Activated CD4-positive, alpha-beta memory T cell treated with anti-CD3 and anti-CD28 coated beads, Interleukin-2, amount 10 ng/mL, durations not matched to agents 7 days and 5 days (primary cell): ENCODE data around the gene ATP6V0D1. TPM values are rescaled to one million over a fixed set of nuclear protein-coding genes. Genes with fewer than 3 reads are reported as not detected.
A peak's percentile ranks its signal among the peaks of the same experiment; 100 is the strongest.
"Not testable (repeated sequence)": the region's sequence is repeated elsewhere in the genome, so short reads cannot be mapped to it uniquely, and the experiment has no call there.

Experiments used
- CTCF ChIA-PET: fragments of 350-600 bp; sonication (Branson Sonifier 250); formaldehyde crosslinking; loops from one replicate; lab custom pipeline; 2021; ENCODE audit warnings: antibody characterized with exemption, inconsistent platforms; lab: Charles Lee
- POLR2A ChIA-PET: fragments of 350-600 bp; sonication (Branson Sonifier 250); formaldehyde crosslinking; loops from one replicate; lab custom pipeline; 2021; ENCODE audit warnings: antibody characterized with exemption; lab: Charles Lee
- DNase-seq: peaks from one replicate; pipeline ENCODE4 v3.0.0-alpha.2; 2020
- H3K27ac Mint-ChIP-seq: one replicate; pipeline ENCODE4 v1.8.0; 2021; ENCODE audit warnings: mild to moderate bottlenecking, mixed read lengths
- H3K27me3 Mint-ChIP-seq: one replicate; pipeline ENCODE4 v1.8.0; 2021; ENCODE audit warnings: mixed read lengths
- H3K36me3 Mint-ChIP-seq: one replicate; pipeline ENCODE4 v1.8.0; 2021; ENCODE audit warnings: low read depth, mixed read lengths
- H3K4me1 Mint-ChIP-seq: one replicate; pipeline ENCODE4 v1.8.0; 2021; ENCODE audit warnings: mixed read lengths
- H3K4me3 Mint-ChIP-seq: one replicate; pipeline ENCODE4 v1.8.0; 2021; ENCODE audit warnings: mild to moderate bottlenecking, mixed read lengths
- H3K9me3 Mint-ChIP-seq: one replicate; pipeline ENCODE4 v1.8.0; 2021; ENCODE audit warnings: mixed read lengths
- total RNA-seq, 2 experiments: library from RNA; stranded (reverse); gene quantifications; one replicate each; pipeline ENCODE4 v1.2.3, GENCODE V29; 2021

ATP6V0D1 gene
- total RNA-seq, 2 experiments from 2014 or later = 52.8 to 59.5 TPM

DNA sequence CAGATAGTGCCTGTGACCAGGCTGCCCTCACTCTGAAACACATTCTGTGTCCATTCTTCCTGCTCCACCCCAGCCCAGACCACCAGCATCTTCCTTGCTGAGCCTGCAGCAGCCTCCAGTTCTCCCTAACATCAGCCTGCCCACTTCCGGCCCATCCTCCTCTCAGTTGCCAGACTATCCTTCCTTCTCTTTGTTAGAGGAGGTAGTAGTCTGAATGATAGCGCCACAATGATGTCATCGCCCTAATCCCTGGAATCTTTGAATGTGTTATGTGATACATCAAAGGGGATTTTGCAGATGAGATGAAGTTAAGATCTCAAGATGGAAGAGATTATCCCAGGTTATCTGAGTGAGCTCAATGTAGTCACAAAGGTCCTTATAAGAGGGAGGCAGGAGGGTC lies 61.5 kb downstream of the ATP6V0D1 start:
- H3K4me3 Mint-ChIP-seq = no peak overlapping the region
- ChIA-PET POLR2A (no interaction called here), CTCF (interaction anchor here (0.8 to 1.6 kb wide), 2 partner anchors 9 to 29 kb away, joined by 3 to 6 read pairs; no protein-coding TSS in a partner anchor)
- no peaks in the 10 kb centered on the region for H3K36me3 Mint-ChIP-seq
- peaks cover 36% of the 10 kb centered on the region for H3K27me3 Mint-ChIP-seq
- no peaks in the 10 kb centered on the region for H3K9me3 Mint-ChIP-seq
- H3K4me1 Mint-ChIP-seq = peaks cover 11% of the 10 kb centered on the region
- H3K27ac Mint-ChIP-seq = no peak overlapping the region
- DNase-seq = no peak

- Mint-ChIP-seq H3K27me3 (peaks cover 30% of the 10 kb centered on the region), H3K9me3 (no peaks in the 10 kb centered on the region), H3K4me1 (peaks cover 11% of the 10 kb centered on the region), H3K4me3 (no peak overlapping the region), H3K27ac (no peak overlapping the region), H3K36me3 (no peaks in the 10 kb centered on the region)
- ChIA-PET CTCF (interaction anchor here (1.4 to 1.9 kb wide), 3 partner anchors 10 to 103 kb away, joined by 4 to 13 read pairs (median 5); no protein-coding TSS in a partner anchor), POLR2A (interaction anchor here (2.3 kb wide), 1 partner anchor 10 kb away, joined by 5 read pairs; no protein-coding TSS in a partner anchor)
- DNase-seq = no peak
Measured at GRCh38 chr16:67417333-67418061, 63.5 kb downstream of the ATP6V0D1 start.

- DNase-seq = peak; percentile 55
- ChIA-PET POLR2A (interaction anchor here (1.2 to 2.3 kb wide), 2 partner anchors 11 to 65 kb away, joined by 3 to 5 read pairs; partner anchors contain the start of gene ATP6V0D1), CTCF (interaction anchor here (0.8 to 1.9 kb wide), 5 partner anchors 12 to 105 kb away, joined by 4 to 13 read pairs (median 4); no protein-coding TSS in a partner anchor)
- Mint-ChIP-seq H3K9me3 (no peaks in the 10 kb centered on the region), H3K27me3 (peaks cover 28% of the 10 kb centered on the region), H3K4me3 (peak within 1 kb of the TSS; percentile 56), H3K27ac (no peak within 1 kb of the TSS), H3K36me3 (no peaks in the 10 kb centered on the region), H3K4me1 (peaks cover 11% of the 10 kb centered on the region)
Measured at GRCh38 chr16:67415872-67416793, 64.8 kb downstream of the ATP6V0D1 start, which contains the start of gene ZDHHC1. ZDHHC1 (minus strand) TSS chr16:67416477; CDS start chr16:67407775, 8,702 bp downstream.

DNA sequence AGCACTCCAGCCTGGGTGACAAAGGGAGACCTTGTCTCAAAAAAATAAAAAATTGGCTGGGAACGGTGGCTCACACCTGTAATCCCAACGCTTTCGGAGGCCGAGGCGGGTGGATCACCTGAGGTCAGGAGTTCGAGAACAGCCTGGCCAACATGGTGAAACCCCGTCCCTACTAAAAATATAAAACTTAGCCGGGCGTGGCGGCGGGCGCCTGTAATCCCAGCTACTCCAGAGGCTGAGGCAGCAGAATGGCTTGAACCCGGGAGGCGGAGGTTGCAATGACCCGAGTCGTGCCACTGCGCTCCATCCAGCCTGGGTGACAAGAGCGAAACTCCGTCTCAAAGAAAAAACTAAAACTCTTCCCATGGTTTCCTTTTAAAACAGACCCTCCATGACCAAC lies 65.5 kb downstream of the ATP6V0D1 start:
- peak overlapping the region; percentile 26 for H3K4me3 Mint-ChIP-seq
- POLR2A ChIA-PET, CTCF ChIA-PET, H3K36me3 Mint-ChIP-seq, H3K27ac Mint-ChIP-seq, H3K9me3 Mint-ChIP-seq, DNase-seq: not testable (repeated sequence)
- H3K27me3 Mint-ChIP-seq = peaks cover 30% of the 10 kb centered on the region
- H3K4me1 Mint-ChIP-seq = peaks cover 11% of the 10 kb centered on the region

DNA sequence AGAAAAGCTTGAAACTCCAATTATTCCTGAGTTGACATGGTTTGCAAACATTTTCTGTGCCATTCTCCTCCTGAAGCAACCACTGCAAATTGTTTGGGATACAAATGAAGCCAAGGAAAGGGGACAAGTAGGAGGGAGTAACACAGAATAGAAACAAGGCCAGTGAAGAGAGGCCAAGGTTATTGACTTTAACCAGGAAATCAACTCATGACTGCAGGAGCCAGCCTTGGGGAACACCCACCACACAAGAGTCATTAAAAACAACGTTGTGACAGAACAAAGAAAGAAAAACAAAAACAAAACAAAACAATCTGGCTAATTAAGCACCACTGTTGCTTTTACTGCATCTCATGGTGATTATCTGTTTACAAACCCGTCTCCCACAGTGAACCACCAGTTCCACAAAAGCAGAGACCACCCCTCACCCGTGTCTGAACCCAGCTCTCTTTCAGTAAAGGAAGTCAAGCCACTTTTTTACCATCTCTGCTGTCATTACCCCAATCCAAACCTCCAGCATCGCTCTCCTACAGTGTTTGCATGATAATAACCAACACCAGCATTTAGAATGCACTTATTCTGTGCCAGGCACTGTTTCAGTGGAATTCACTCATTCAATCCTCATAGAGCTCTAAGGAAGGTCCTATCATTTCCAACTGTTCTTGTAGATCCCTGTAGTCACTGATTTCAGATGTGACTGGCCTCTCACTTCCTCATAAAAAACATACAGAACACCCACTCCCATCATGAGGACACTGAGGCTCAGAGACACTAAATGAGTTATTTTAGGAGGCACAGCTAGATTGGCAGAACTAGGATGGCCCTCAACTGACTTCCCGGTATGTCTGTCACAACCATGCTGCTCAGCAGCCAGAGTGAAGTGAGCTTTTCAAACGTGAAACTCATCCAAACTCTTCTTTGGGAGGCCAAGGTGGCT lies 66.7 kb downstream of the ATP6V0D1 start:
- Mint-ChIP-seq H3K27me3 (peaks cover 25% of the 10 kb centered on the region), H3K4me3 (no peak overlapping the region), H3K36me3 (no peaks in the 10 kb centered on the region), H3K27ac (no peak overlapping the region), H3K9me3 (no peaks in the 10 kb centered on the region), H3K4me1 (peaks cover 11% of the 10 kb centered on the region)
- POLR2A ChIA-PET = no interaction called here
- DNase-seq = no peak
- CTCF ChIA-PET = interaction anchor here (1.0 to 2.2 kb wide), 4 partner anchors 12 to 106 kb away, joined by 3 to 10 read pairs (median 6); no protein-coding TSS in a partner anchor

DNA sequence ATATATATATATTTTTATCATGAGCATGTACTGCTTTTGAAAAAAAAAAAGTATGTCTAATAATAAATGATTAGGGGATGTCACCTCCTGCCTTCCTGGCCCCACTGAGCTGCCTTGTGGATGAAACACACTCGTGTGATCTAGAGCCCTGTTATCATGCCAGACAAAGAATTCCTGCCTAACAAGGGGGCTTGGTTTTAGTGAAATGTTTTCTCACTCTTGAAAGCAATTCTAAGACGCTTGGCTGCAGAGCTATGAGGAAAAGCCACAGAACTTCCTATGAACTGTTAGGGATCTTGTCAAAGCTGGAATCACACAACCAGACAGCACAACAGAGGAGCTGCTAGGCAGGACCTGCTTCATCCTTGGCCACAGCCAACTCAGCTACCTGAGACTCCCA lies 68.7 kb downstream of the ATP6V0D1 start:
- H3K9me3 Mint-ChIP-seq = no peaks in the 10 kb centered on the region
- no peak for DNase-seq
- H3K4me3 Mint-ChIP-seq = no peak overlapping the region
- ChIA-PET POLR2A (no interaction called here), CTCF (interaction anchor here (1.2 to 2.2 kb wide), 3 partner anchors 10 to 16 kb away, joined by 4 to 10 read pairs (median 5); no protein-coding TSS in a partner anchor)
- H3K27me3 Mint-ChIP-seq = peaks cover 22% of the 10 kb centered on the region
- H3K36me3 Mint-ChIP-seq = no peaks in the 10 kb centered on the region
- H3K27ac Mint-ChIP-seq = no peak overlapping the region
- H3K4me1 Mint-ChIP-seq = peaks cover 8% of the 10 kb centered on the region

- Mint-ChIP-seq H3K9me3 (no peaks in the 10 kb centered on the region), H3K4me1 (peaks cover 3% of the 10 kb centered on the region), H3K4me3 (no peak overlapping the region), H3K27me3 (peaks cover 16% of the 10 kb centered on the region), H3K36me3 (no peaks in the 10 kb centered on the region), H3K27ac (no peak overlapping the region)
- POLR2A ChIA-PET = no interaction called here
- CTCF ChIA-PET = interaction anchor here (1.2 to 1.4 kb wide), 2 partner anchors 9 to 12 kb away, joined by 4 to 5 read pairs; no protein-coding TSS in a partner anchor
- no peak for DNase-seq
Measured at GRCh38 chr16:67411339-67411738, 69.6 kb downstream of the ATP6V0D1 start.

DNA sequence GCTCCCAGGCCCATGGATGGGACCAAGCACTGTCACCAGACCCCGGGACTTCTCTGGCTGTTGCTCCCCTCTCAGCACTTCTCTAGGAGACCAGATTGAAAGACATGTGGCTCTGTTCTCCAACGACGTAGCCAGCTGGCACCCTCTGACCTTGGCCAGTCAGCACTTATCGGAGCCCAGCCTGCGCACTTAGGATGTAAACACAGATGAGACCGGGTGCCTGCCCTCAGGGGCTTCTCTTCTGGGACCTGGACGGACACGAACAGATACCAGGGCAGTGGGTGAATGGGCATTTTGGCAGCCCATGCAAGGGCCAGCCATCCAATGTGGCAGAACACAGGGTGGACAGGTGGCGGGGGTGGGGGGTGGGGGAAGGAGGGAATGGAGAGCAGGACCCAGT lies 71.3 kb downstream of the ATP6V0D1 start:
- POLR2A ChIA-PET = no interaction called here
- H3K27me3 Mint-ChIP-seq = peaks cover 11% of the 10 kb centered on the region
- no peak overlapping the region for H3K4me3 Mint-ChIP-seq
- CTCF ChIA-PET = no interaction called here
- no peaks in the 10 kb centered on the region for H3K4me1 Mint-ChIP-seq
- H3K9me3 Mint-ChIP-seq = no peaks in the 10 kb centered on the region
- no peak for DNase-seq
- H3K27ac Mint-ChIP-seq = no peak overlapping the region
- no peaks in the 10 kb centered on the region for H3K36me3 Mint-ChIP-seq

DNA sequence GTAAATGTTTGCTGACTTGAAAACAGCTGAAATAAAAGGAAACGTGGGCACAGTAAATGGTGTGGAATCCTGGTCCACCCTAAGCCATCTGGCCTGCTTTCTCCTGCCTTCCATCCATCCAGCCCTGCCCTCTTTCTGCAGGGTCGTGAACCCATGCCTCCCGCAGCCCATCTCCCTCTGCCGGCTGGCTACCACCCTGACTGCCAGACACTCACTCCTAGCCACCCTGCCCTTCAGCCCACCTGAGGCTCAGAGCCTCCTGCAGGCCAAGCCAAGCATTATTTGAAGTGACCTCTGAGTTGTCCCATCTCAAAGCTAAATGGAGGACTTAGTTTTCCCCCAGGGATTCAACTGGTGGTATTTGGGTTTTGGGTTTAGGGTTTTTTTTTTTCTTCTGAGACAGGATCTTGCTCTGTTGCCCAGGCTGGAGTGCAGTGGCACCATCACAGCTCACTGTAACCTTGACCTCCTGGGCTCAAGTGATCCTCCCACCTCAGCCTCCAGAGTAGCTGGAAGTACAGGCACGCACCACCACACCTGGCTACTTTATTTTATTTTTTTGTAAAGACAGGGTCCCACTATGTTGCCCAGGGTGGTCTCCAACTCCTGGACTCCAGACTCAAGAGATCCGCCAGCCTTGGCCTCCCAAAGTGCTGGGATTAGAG lies 73.0 kb downstream of the ATP6V0D1 start:
- H3K4me3 Mint-ChIP-seq = no peak overlapping the region
- CTCF ChIA-PET = interaction anchor here (1.1 to 1.2 kb wide), 2 partner anchors 20 to 160 kb away, joined by 3 to 5 read pairs; partner anchors contain the start of gene FHOD1
- no peaks in the 10 kb centered on the region for H3K4me1 Mint-ChIP-seq
- POLR2A ChIA-PET = no interaction called here
- H3K27me3 Mint-ChIP-seq = peaks cover 8% of the 10 kb centered on the region
- H3K36me3 Mint-ChIP-seq = no peaks in the 10 kb centered on the region
- H3K27ac Mint-ChIP-seq = no peak overlapping the region
- no peak for DNase-seq
- no peaks in the 10 kb centered on the region for H3K9me3 Mint-ChIP-seq

DNA sequence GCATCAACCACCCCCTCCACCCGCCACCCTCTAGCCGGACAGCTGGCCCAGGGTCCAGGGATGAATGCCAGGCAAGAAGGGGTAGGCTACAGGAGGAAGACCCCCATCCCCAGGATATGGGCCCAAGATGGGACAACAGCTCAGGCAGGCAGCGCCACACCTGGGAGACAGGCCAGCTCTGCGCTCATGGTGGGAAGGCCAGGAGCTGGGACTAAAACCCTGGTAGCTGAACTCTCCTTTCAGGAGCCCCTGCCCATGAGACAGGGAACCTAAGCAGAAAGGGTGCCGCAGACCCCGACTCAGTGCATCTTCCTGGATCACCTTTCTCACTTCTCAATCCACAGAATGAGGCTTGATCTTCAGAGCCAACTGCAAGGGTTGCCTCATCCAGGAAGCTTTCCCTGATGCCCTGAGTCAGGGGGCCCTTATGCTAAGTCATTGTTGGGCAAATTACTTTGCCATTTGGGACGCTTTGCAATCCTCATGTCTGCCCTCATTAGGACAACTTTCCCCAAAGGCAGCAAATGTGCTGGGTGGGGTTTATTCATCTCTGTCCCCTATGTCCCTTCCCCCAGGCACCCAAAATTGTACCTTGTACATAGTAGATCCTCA lies 73.7 kb downstream of the ATP6V0D1 start:
- Mint-ChIP-seq H3K27ac (no peak overlapping the region), H3K4me1 (no peaks in the 10 kb centered on the region), H3K36me3 (no peaks in the 10 kb centered on the region), H3K4me3 (no peak overlapping the region), H3K27me3 (peaks cover 8% of the 10 kb centered on the region), H3K9me3 (no peaks in the 10 kb centered on the region)
- DNase-seq = no peak
- ChIA-PET POLR2A (no interaction called here), CTCF (interaction anchor here (1.2 kb wide), 1 partner anchor 21 kb away, joined by 5 read pairs; no protein-coding TSS in a partner anchor)
